Hepatocyte (in vitro differentiated cells): ENCODE data around the gene GRIK2. TPM values are rescaled to one million over a fixed set of nuclear protein-coding genes. Genes with fewer than 3 reads are reported as not detected.

ENCODE experiments used
- DNase-seq: peaks from one replicate; pipeline ENCODE4 v3.0.0-alpha.2; 2016; ENCODE audit warnings: low spot score
- H2AFZ ChIP-seq: fragments of 200-600 bp; sonication (generic); 2 replicates; pipeline ENCODE4 v1.6.0; 2016; ENCODE audit warnings: antibody characterized with exemption, mild to moderate bottlenecking
- H3K27ac ChIP-seq: fragments of 200-600 bp; sonication (generic); 2 replicates; pipeline ENCODE4 v1.5.1; 2016; ENCODE audit warnings: mild to moderate bottlenecking
- H3K27me3 ChIP-seq: fragments of 200-600 bp; sonication (generic); 2 replicates; pipeline ENCODE4 v1.6.1; 2016
- H3K36me3 ChIP-seq: fragments of 200-600 bp; sonication (generic); replicated peaks from 2 replicates; pipeline ENCODE4 v1.5.1; 2016; ENCODE audit warnings: low read depth; ENCODE audit not compliant: insufficient read depth
- H3K4me1 ChIP-seq: fragments of 200-600 bp; sonication (generic); 2 replicates; pipeline ENCODE4 v1.5.1; 2016; ENCODE audit warnings: mild to moderate bottlenecking, moderate library complexity; ENCODE audit not compliant: insufficient read depth
- H3K4me2 ChIP-seq: fragments of 200-600 bp; sonication (generic); 2 replicates; pipeline ENCODE4 v1.6.0; 2016
- H3K4me3 ChIP-seq: fragments of 200-600 bp; sonication (generic); 2 replicates; pipeline ENCODE4 v1.5.1; 2016; ENCODE audit warnings: mild to moderate bottlenecking
- H3K79me2 ChIP-seq: fragments of 200-600 bp; sonication (generic); 2 replicates; pipeline ENCODE4 v1.6.0; 2017; ENCODE audit warnings: mild to moderate bottlenecking
- H3K9me2 ChIP-seq: fragments of 200-600 bp; sonication (generic); replicated peaks from 2 replicates; pipeline ENCODE4 v1.6.0; 2017; ENCODE audit warnings: mild to moderate bottlenecking; ENCODE audit not compliant: insufficient read depth
- H3K9me3 ChIP-seq: fragments of 200-600 bp; sonication (generic); 2 replicates; pipeline ENCODE4 v1.5.1; 2016; ENCODE audit warnings: low read depth, mild to moderate bottlenecking
- H4K20me1 ChIP-seq: fragments of 200-600 bp; sonication (generic); 2 replicates; pipeline ENCODE4 v1.6.0; 2016; ENCODE audit warnings: mild to moderate bottlenecking; ENCODE audit not compliant: insufficient read depth, poor library complexity, severe bottlenecking
- CTCF ChIP-seq: fragments of 200-600 bp; sonication (generic); IDR thresholded peaks from 2 replicates; pipeline ENCODE4 v1.5.1; 2016; ENCODE audit warnings: antibody characterized with exemption, mild to moderate bottlenecking; ENCODE audit not compliant: poor library complexity
- EZH2 ChIP-seq: fragments of 200-600 bp; sonication (generic); IDR thresholded peaks from 2 replicates; pipeline ENCODE4 v1.6.1; 2016; ENCODE audit warnings: antibody characterized with exemption, mild to moderate bottlenecking, borderline replicate concordance
- EZH2phosphoT487 ChIP-seq: fragments of 200-600 bp; sonication (generic); IDR thresholded peaks from one replicate; pipeline ENCODE4 v1.6.1; 2018; ENCODE audit warnings: antibody characterized with exemption, mild to moderate bottlenecking, low read depth, moderate library complexity; ENCODE audit not compliant: unreplicated experiment, severe bottlenecking
- WGBS: methylation state at CpG from one replicate; pipeline ENCODE4 v1.1.6; 2016; ENCODE audit warnings: low lambda C conversion rate; ENCODE audit errors: missing lambda C conversion rate; 5-methylcytosine and 5-hydroxymethylcytosine counted together
- polyA plus RNA-seq: library from polyadenylated mRNA; unstranded; fragments of >200 nt; fragmentation: Nextera tagmentation; extraction: Ambion mirVana; gene quantifications from 2 replicates; pipeline ENCODE4 v1.2.1, GENCODE V29; 2016
- total RNA-seq: library from RNA; depleted of rRNA; stranded (reverse); fragments of >200 nt; gene quantifications from 2 replicates; pipeline ENCODE4 v1.2.3, GENCODE V29; 2014

Gene GRIK2
- total and polyA plus RNA-seq, 2 experiments from 2014 or later = 5.8 to 6.2 TPM

- Histone ChIP-seq H3K36me3 (no peaks in the 10 kb centered on the region), H2AFZ (no peak overlapping the region), H3K27ac (no peak overlapping the region), H3K9me3 (no peaks in the 10 kb centered on the region), H4K20me1 (no peaks in the 10 kb centered on the region), H3K4me1 (no peaks in the 10 kb centered on the region), H3K9me2 (no peaks in the 10 kb centered on the region), H3K79me2 (no peaks in the 10 kb centered on the region), H3K27me3 (no peaks in the 10 kb centered on the region), H3K4me3 (no peak overlapping the region), H3K4me2 (no peak overlapping the region)
- WGBS = 51% methylated on average over 2 of the region's 2 CpGs
- no peak for DNase-seq
- TF ChIP-seq EZH2 = no peak
- TF ChIP-seq CTCF = no peak
- TF ChIP-seq EZH2phosphoT487 = no peak
Measured at GRCh38 chr6:101434601-101435000, 41.1 kb downstream of the GRIK2 start.

- H4K20me1 ChIP-seq = no peaks in the 10 kb centered on the region
- H3K27ac ChIP-seq = no peak overlapping the region
- no peak for DNase-seq
- no peaks in the 10 kb centered on the region for H3K79me2 ChIP-seq
- H3K4me1 ChIP-seq = no peaks in the 10 kb centered on the region
- no peaks in the 10 kb centered on the region for H3K36me3 ChIP-seq
- H3K4me3 ChIP-seq = no peak overlapping the region
- 80% methylated on average over 1 of the region's 1 CpG for WGBS
- H3K9me2 ChIP-seq = no peaks in the 10 kb centered on the region
- H3K27me3 ChIP-seq = no peaks in the 10 kb centered on the region
- no peak overlapping the region for H3K4me2 ChIP-seq
- TF ChIP-seq EZH2 (no peak), CTCF (no peak), EZH2phosphoT487 (no peak)
- H3K9me3 ChIP-seq = no peaks in the 10 kb centered on the region
- no peak overlapping the region for H2AFZ ChIP-seq
Measured at GRCh38 chr6:101435038-101435437, 41.5 kb downstream of the GRIK2 start.

- no peak overlapping the region for H3K4me2 ChIP-seq
- H3K79me2 ChIP-seq = no peaks in the 10 kb centered on the region
- no peaks in the 10 kb centered on the region for H3K4me1 ChIP-seq
- no peaks in the 10 kb centered on the region for H3K27me3 ChIP-seq
- no peak overlapping the region for H3K27ac ChIP-seq
- no peaks in the 10 kb centered on the region for H3K9me3 ChIP-seq
- no peak overlapping the region for H2AFZ ChIP-seq
- no peak for TF ChIP-seq CTCF
- no peak for TF ChIP-seq EZH2phosphoT487
- TF ChIP-seq EZH2 = no peak
- no peak overlapping the region for H3K4me3 ChIP-seq
- no peaks in the 10 kb centered on the region for H3K9me2 ChIP-seq
- H3K36me3 ChIP-seq = no peaks in the 10 kb centered on the region
- WGBS = 95% methylated on average over 1 of the region's 1 CpG
- H4K20me1 ChIP-seq = no peaks in the 10 kb centered on the region
- DNase-seq = no peak
Measured at GRCh38 chr6:101439790-101440189, 46.3 kb downstream of the GRIK2 start.

GRCh38 chr6:101443315-101443714 lies 49.8 kb downstream of the GRIK2 start:
- no peaks in the 10 kb centered on the region for H3K9me2 ChIP-seq
- H3K27me3 ChIP-seq = no peaks in the 10 kb centered on the region
- H3K4me2 ChIP-seq = no peak overlapping the region
- H2AFZ ChIP-seq = no peak overlapping the region
- H4K20me1 ChIP-seq = no peaks in the 10 kb centered on the region
- H3K9me3 ChIP-seq = no peaks in the 10 kb centered on the region
- H3K79me2 ChIP-seq = no peaks in the 10 kb centered on the region
- H3K36me3 ChIP-seq = no peaks in the 10 kb centered on the region
- TF ChIP-seq EZH2 = no peak
- no peak for TF ChIP-seq CTCF
- TF ChIP-seq EZH2phosphoT487 = no peak
- DNase-seq = no peak
- no peak overlapping the region for H3K27ac ChIP-seq
- no peaks in the 10 kb centered on the region for H3K4me1 ChIP-seq
- H3K4me3 ChIP-seq = no peak overlapping the region
